Measurements from ENCODE around the gene TMEM171.

Gene TMEM171

DNA sequence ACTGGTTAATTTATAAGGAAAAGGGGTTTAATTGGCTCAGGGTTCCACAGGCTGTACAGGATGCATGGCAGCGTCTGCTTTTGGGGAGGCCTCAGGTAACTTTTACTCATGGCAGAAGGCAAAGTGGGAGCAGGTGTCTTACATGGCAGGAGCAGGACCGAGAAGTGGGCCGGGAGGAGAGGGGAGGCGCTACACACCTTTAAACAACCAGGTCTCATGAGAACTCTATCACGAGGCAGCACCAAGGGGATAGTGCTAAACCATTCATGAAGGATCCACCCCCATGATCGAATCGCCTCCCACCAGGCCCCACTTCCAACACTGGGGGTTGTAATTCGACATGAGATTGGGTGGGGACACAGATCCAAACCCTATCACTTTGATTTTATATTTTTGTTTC lies 21.7 kb downstream of the TMEM171 start:
- Histone ChIP-seq H3K4me3 (ENCODE audit: low read length) (no peak overlapping the region), H3K4me2 (ENCODE audit: low read depth, low read length) (no peak overlapping the region), H3K9me3 (replicated peaks; ENCODE audit: insufficient read depth, low read length) (no peaks in the 10 kb centered on the region), H3F3A (ENCODE audit: insufficient read depth, low read length) (no peaks in the 10 kb centered on the region), H3K4me1 (ENCODE audit: low read length) (no peaks in the 10 kb centered on the region), H3K79me2 (ENCODE audit: low read length) (no peaks in the 10 kb centered on the region), H3K9ac (ENCODE audit: low read length) (no peak overlapping the region), H3K27ac (ENCODE audit: low read length) (no peak overlapping the region), H2AFZ (ENCODE audit: low read length) (no peak overlapping the region), H3K9me2 (replicated peaks; ENCODE audit: insufficient read depth, low read length) (no peaks in the 10 kb centered on the region), H3K27me3 (replicated peaks; ENCODE audit: insufficient read depth, low read length) (no peaks in the 10 kb centered on the region), H4K20me1 (ENCODE audit: insufficient read depth, low read length) (no peaks in the 10 kb centered on the region), H3K36me3 (replicated peaks; ENCODE audit: insufficient read depth, low read length) (no peaks in the 10 kb centered on the region)
- no peak for DNase-seq
- TF ChIP-seq EZH2 (optimal IDR thresholded peaks at IDR 0.05; ENCODE audit: low read depth, low read length) = no peak
- TF ChIP-seq EZH2phosphoT487 (IDR thresholded peaks at IDR 0.05; ENCODE audit: low read length) = no peak
- TF ChIP-seq, protein P1, sequence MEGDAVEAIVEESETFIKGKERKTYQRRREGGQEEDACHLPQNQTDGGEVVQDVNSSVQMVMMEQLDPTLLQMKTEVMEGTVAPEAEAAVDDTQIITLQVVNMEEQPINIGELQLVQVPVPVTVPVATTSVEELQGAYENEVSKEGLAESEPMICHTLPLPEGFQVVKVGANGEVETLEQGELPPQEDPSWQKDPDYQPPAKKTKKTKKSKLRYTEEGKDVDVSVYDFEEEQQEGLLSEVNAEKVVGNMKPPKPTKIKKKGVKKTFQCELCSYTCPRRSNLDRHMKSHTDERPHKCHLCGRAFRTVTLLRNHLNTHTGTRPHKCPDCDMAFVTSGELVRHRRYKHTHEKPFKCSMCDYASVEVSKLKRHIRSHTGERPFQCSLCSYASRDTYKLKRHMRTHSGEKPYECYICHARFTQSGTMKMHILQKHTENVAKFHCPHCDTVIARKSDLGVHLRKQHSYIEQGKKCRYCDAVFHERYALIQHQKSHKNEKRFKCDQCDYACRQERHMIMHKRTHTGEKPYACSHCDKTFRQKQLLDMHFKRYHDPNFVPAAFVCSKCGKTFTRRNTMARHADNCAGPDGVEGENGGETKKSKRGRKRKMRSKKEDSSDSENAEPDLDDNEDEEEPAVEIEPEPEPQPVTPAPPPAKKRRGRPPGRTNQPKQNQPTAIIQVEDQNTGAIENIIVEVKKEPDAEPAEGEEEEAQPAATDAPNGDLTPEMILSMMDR (IDR thresholded peaks at IDR 0.05; ENCODE audit: low read length) = no peak

DNA sequence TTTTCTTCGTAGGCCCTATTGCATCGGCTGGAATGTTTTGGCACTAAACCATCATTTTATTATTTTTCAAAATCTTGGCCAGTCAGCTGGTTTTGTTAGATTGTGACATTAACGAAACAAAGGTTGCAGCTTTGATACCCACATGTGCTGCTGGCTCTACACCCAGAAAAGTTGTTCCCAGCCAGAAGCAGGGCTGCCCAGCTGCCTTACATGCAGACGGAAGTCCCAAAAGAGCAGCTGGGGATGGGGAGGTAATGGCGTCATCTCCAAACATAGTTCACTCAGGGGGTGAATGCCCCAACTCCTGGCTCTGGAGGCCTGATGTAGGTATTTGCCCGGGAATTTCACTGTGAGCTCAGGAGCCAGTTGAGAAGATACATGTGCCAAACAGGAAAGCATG lies 23.3 kb downstream of the TMEM171 start:
- no peaks in the 10 kb centered on the region for H3K79me2 ChIP-seq (ENCODE audit: low read length)
- H3K27me3 ChIP-seq (replicated peaks; ENCODE audit: insufficient read depth, low read length) = no peaks in the 10 kb centered on the region
- no peak overlapping the region for H2AFZ ChIP-seq (ENCODE audit: low read length)

GRCh38 chr5:73149540-73149939 lies 29.2 kb downstream of the TMEM171 start:
- H3F3A ChIP-seq (ENCODE audit: insufficient read depth, low read length) = no peaks in the 10 kb centered on the region
- H3K9ac ChIP-seq (ENCODE audit: low read length) = no peak overlapping the region
- no peaks in the 10 kb centered on the region for H3K4me1 ChIP-seq (ENCODE audit: low read length)
- no peaks in the 10 kb centered on the region for H3K36me3 ChIP-seq (replicated peaks; ENCODE audit: insufficient read depth, low read length)
- H3K27ac ChIP-seq (ENCODE audit: low read length) = no peak overlapping the region
- peaks cover 26% of the 10 kb centered on the region for H3K27me3 ChIP-seq (replicated peaks; ENCODE audit: insufficient read depth, low read length)
- no peak for DNase-seq
- H3K9me2 ChIP-seq (replicated peaks; ENCODE audit: insufficient read depth, low read length) = no peaks in the 10 kb centered on the region
- no peak overlapping the region for H3K4me3 ChIP-seq (ENCODE audit: low read length)
- no peaks in the 10 kb centered on the region for H3K9me3 ChIP-seq (replicated peaks; ENCODE audit: insufficient read depth, low read length)
- no peak overlapping the region for H3K4me2 ChIP-seq (ENCODE audit: low read depth, low read length)
- no peaks in the 10 kb centered on the region for H3K79me2 ChIP-seq (ENCODE audit: low read length)
- no peak for TF ChIP-seq EZH2phosphoT487 (IDR thresholded peaks at IDR 0.05; ENCODE audit: low read length)
- TF ChIP-seq, protein P1 (IDR thresholded peaks at IDR 0.05; ENCODE audit: low read length) = no peak
- TF ChIP-seq EZH2 (optimal IDR thresholded peaks at IDR 0.05; ENCODE audit: low read depth, low read length) = no peak
- H4K20me1 ChIP-seq (ENCODE audit: insufficient read depth, low read length) = no peaks in the 10 kb centered on the region
- no peak overlapping the region for H2AFZ ChIP-seq (ENCODE audit: low read length)

More for the DNA sequence above, 23.3 kb downstream of the TMEM171 start:
- Histone ChIP-seq H4K20me1 (ENCODE audit: insufficient read depth, low read length) (no peaks in the 10 kb centered on the region), H3K4me1 (ENCODE audit: low read length) (no peaks in the 10 kb centered on the region), H3K9me2 (replicated peaks; ENCODE audit: insufficient read depth, low read length) (no peaks in the 10 kb centered on the region), H3K4me2 (ENCODE audit: low read depth, low read length) (no peak overlapping the region), H3K27ac (ENCODE audit: low read length) (no peak overlapping the region), H3K9me3 (replicated peaks; ENCODE audit: insufficient read depth, low read length) (no peaks in the 10 kb centered on the region), H3K36me3 (replicated peaks; ENCODE audit: insufficient read depth, low read length) (no peaks in the 10 kb centered on the region), H3F3A (ENCODE audit: insufficient read depth, low read length) (no peaks in the 10 kb centered on the region), H3K9ac (ENCODE audit: low read length) (no peak overlapping the region), H3K4me3 (ENCODE audit: low read length) (no peak overlapping the region)
- DNase-seq = no peak
- TF ChIP-seq EZH2 (optimal IDR thresholded peaks at IDR 0.05; ENCODE audit: low read depth, low read length) (no peak), EZH2phosphoT487 (IDR thresholded peaks at IDR 0.05; ENCODE audit: low read length) (no peak)
- TF ChIP-seq, protein P1 (IDR thresholded peaks at IDR 0.05; ENCODE audit: low read length) = no peak

Data from MM.1S (cell line).